Mesodermal cell (in vitro differentiated cells): ENCODE results near the gene LDLRAP1.
A peak's percentile ranks its signal among the peaks of the same experiment; 100 is the strongest.

Source experiments
- H3K27ac ChIP-seq: 2 replicates; pipeline ENCODE4 v1.7.0; 2013; ENCODE audit warnings: mild to moderate bottlenecking, low read depth, low read length, moderate library complexity; ENCODE audit not compliant: severe bottlenecking
- H3K36me3 ChIP-seq: 2 replicates; pipeline ENCODE4 v1.7.1; 2013; ENCODE audit warnings: mild to moderate bottlenecking, low read length, moderate library complexity; ENCODE audit not compliant: control insufficient read depth, insufficient read depth
- H3K4me1 ChIP-seq: one replicate; pipeline ENCODE4 v1.7.1; 2013; ENCODE audit warnings: mild to moderate bottlenecking, low read length; ENCODE audit not compliant: insufficient read depth, control insufficient read depth, poor library complexity, severe bottlenecking
- H3K4me3 ChIP-seq: 2 replicates; pipeline ENCODE4 v1.7.0; 2013; ENCODE audit warnings: low read length, control low read depth, mild to moderate bottlenecking; ENCODE audit not compliant: insufficient read depth, poor library complexity, severe bottlenecking; ENCODE audit errors: extremely low read depth
- H3K9me3 ChIP-seq: 2 replicates; pipeline ENCODE4 v1.7.1; 2013; ENCODE audit warnings: mild to moderate bottlenecking, low read length, moderate library complexity; ENCODE audit not compliant: control insufficient read depth
- WGBS, 2 experiments: methylation state at CpG; one replicate each; pipeline ENCODE4 v1.1.5; 2013; ENCODE audit warnings: missing lambda C conversion rate in 2 of 2; ENCODE audit not compliant: insufficient coverage in 2 of 2; 5-methylcytosine and 5-hydroxymethylcytosine counted together

LDLRAP1 gene

DNA sequence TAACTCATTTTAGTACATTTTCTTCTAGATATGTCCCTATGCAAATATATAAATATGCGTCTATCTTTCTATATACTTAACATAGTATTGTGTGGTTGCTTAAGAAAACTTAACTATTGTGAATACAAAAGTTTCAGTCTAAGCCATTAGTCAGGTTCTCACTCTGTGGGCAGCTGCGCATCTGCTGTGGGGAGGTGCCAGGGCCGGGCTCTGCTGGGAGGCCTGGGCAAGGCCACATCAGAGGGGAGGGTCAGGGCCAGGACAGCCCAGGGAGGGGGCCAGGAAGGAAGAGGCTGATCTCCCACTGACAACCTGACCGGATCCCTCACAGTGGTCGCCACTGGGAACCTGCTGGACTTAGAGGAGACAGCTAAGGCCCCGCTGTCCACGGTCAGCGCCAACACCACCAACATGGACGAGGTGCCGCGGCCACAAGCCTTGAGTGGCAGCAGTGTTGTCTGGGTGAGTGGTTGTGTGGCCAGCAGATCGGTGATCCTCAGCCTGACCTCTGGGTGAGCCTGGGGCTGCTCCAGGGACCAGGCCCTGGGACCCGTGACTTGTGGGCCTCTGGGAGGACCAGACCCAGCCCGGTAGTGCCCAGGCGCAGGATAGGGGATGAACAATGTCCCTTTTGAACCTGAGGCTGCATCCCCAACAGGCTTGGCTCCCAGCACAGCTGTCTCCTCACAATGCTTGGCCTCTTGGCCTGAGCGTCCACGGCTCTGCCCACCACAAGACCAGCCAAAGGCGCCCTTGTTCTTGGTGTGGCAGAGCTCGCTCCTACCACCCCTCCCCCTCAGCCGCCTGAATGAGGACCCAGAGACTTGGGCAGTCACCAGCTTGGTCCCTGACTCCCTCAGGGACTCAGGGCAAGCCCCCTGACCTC, 20.2 kb downstream of the LDLRAP1 start:
- Histone ChIP-seq H3K4me1 (peaks cover 52% of the 10 kb centered on the region), H3K36me3 (peaks cover 10% of the 10 kb centered on the region), H3K9me3 (no peaks in the 10 kb centered on the region), H3K4me3 (no peak overlapping the region), H3K27ac (no peak overlapping the region)
- WGBS, 2 experiments = 92 to 95% methylated on average over 10 to 19 of the region's 20 CpGs

DNA sequence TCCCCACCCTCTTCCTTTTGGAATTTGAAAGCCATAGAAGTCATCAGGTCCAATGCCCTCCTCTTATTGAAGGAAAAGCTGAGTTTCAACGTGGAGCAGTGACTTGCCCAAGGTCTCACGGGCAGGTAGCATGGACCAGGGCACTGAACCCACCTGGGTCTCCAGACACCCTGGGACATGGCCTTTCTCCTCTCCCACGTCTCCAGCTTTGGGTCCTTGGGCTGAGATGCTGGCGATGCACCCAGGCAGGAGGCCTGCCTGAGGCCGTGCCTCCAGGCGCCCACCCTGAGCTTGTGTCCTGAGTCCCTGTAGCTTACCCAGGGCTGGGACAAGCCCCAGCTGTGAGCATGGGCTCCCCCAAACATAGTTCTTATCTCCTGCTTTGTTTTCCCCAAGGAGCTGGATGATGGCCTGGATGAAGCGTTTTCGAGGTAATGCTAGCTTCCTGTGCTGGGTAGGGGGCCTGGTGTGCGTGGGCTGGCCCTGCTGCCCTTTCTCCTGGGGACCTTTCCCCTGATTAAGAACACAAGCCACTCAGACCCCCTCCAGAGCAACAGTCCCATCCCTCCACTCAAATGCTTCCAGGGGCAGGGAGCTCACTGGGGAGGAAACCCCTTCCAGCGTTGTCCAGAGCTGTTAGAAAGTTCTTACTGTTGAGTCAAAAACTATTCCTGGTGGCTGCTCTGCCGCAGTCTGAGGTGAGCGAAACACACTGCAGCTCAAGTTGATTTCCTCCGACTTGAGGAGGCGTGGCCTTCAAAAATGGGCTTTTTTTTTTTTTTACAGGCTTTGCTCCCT, 21.6 kb downstream of the LDLRAP1 start:
- H3K4me1 ChIP-seq = peaks cover 56% of the 10 kb centered on the region
- no peak overlapping the region for H3K4me3 ChIP-seq
- no peaks in the 10 kb centered on the region for H3K9me3 ChIP-seq
- H3K27ac ChIP-seq = peak overlapping the region; percentile 36
- H3K36me3 ChIP-seq = peaks cover 10% of the 10 kb centered on the region
- WGBS, 2 experiments = 77 to 83% methylated on average over 9 to 13 of the region's 14 CpGs

DNA sequence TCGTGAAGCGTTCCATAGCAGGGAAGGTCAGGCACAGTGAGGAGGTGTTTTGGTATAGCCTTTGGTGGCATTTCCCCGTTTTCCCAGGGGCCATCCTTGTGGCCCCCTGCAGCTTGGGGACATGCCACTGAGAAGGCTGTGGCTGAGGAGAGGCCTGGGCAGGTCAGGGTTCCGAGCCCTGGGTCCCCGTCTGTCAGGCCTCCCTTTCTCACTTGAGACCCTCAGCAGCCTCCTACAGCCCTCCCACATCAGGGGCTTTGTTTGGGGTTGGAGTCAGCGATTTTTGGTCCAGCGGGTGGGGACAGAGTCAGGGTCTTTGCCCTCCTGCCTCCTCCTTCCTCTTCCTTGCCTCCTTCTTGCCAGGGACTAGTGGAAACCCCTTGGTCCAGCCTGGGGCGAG, 22.2 kb downstream of the LDLRAP1 start:
- Histone ChIP-seq H3K4me3 (no peak overlapping the region), H3K4me1 (peaks cover 56% of the 10 kb centered on the region), H3K27ac (no peak overlapping the region), H3K36me3 (peaks cover 10% of the 10 kb centered on the region), H3K9me3 (no peaks in the 10 kb centered on the region)
- 78 to 80% methylated on average over 4 to 5 of the region's 8 CpGs for WGBS, 2 experiments

DNA sequence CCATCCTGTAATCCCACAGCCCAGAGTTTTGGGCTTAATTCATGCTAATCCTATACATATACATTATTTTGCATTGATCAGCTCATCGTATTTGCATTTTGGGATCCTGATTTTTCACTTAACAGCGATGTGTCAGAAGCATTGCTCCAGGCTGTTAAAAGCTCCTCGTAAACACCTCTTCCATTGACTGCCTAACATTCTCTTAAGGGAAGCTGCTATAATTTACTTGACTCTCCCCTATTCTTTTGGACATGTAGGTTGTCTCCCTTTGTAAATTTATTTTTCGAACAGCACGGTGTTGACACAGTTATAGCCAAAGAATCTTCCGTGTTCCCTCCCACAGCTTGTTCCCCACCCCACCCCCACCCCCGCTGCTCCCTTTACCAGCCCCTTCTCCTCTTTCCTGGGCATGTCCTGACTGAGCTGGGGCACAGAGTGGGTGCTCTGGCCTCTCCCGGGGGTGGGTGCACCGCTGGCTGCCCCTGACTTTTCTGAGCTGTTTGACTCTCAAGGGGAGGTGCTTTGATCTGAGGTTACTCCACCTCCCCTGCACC, 22.8 kb downstream of the LDLRAP1 start:
- Histone ChIP-seq H3K36me3 (peaks cover 10% of the 10 kb centered on the region), H3K9me3 (no peaks in the 10 kb centered on the region), H3K27ac (no peak overlapping the region), H3K4me1 (peaks cover 56% of the 10 kb centered on the region), H3K4me3 (no peak overlapping the region)
- 78 to 79% methylated on average over 5 to 8 of the region's 9 CpGs for WGBS, 2 experiments

DNA sequence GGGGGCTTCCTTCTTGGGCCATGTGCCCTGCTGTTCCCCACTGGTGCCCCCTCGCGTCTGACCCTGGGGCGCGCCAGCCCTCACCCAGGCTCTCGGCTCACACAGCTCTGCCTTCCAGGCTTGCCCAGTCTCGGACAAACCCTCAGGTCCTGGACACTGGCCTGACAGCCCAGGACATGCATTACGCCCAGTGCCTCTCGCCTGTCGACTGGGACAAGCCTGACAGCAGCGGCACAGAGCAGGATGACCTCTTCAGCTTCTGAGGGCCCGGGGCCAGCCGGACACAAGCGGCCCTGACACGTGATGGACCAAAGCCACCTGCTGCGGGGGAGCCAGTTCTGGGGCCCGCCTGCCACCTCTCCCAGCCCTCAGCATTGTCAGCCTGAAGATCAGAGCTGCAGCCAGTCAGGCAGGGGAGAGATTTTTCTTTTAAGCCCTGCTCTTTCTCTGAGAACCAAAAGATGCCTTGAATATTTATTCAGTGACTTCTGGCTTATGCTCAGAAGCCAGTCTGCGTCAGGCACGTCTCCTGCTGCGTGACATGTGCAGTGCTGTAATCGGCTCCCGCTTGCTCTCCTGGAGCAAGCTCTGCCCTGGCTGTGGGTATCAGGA, 23.4 kb downstream of the LDLRAP1 start:
- H3K9me3 ChIP-seq = no peaks in the 10 kb centered on the region
- WGBS, 2 experiments = 80 to 84% methylated on average over 21 of the region's 21 CpGs
- H3K4me3 ChIP-seq = no peak overlapping the region
- peaks cover 51% of the 10 kb centered on the region for H3K4me1 ChIP-seq
- H3K36me3 ChIP-seq = peaks cover 10% of the 10 kb centered on the region
- peak overlapping the region; percentile 2 for H3K27ac ChIP-seq

DNA sequence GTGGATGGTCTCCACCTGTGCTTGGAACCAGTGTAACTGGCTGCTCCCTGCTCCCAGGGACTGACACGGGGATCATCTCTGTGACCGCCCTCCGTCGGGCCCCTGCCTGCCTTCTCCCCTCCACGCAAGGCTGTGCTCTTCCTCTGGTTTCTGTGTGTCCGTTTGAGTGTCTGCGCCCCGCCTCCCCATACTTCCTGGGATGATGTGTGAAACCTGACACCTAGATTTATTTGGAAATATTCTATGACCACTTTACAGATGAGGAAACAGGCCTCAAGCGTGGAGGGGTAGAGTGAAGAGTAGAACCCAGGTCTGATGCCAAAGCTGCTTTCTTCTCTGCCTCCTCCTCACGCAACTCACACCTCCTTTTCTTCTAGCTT, 24.3 kb downstream of the LDLRAP1 start:
- 80 to 89% methylated on average over 6 of the region's 10 CpGs for WGBS, 2 experiments
- peaks cover 10% of the 10 kb centered on the region for H3K36me3 ChIP-seq
- H3K4me3 ChIP-seq = no peak overlapping the region
- H3K9me3 ChIP-seq = no peaks in the 10 kb centered on the region
- peak overlapping the region; percentile 63 for H3K27ac ChIP-seq
- H3K4me1 ChIP-seq = peaks cover 51% of the 10 kb centered on the region

DNA sequence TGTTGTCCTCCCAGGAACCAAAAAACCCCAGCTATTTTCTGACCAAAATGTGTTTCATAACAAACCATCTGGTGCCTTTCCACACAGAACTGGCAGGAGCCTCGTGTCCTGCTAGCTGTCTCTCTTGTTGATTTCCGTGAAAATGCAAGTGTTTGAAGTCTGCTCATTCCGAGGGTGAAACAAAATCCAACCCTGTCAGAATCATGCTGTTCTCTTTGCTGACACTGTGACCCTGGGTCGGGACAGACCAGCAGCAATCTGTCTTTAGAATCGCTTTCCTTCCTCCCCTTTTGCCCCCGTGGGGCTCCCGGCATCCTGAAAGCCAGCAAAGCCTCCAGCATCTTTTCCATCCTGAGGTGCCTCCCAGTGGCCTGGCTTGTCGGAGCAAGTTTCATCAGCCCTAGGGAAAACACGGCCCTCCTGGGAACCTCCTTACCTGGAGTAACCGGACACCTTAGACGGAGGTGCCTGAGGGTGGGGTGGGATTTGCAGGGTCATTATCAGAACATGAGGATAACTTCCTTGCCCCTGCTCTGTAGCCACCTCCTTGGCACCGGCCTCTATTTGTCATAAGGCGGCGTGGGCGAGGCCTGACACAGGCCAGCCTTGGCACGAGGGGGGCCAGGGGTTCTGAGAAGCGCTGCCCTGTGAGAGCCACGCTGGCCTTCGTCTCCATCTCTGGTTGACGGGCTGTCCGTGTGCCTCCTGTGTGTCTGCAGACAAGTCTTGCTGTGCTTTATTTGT, 24.9 kb downstream of the LDLRAP1 start:
- 68 to 71% methylated on average over 21 of the region's 21 CpGs for WGBS, 2 experiments
- Histone ChIP-seq H3K9me3 (no peaks in the 10 kb centered on the region), H3K36me3 (peaks cover 10% of the 10 kb centered on the region), H3K4me3 (no peak overlapping the region), H3K27ac (peak overlapping the region; percentile 63), H3K4me1 (peaks cover 51% of the 10 kb centered on the region)

DNA sequence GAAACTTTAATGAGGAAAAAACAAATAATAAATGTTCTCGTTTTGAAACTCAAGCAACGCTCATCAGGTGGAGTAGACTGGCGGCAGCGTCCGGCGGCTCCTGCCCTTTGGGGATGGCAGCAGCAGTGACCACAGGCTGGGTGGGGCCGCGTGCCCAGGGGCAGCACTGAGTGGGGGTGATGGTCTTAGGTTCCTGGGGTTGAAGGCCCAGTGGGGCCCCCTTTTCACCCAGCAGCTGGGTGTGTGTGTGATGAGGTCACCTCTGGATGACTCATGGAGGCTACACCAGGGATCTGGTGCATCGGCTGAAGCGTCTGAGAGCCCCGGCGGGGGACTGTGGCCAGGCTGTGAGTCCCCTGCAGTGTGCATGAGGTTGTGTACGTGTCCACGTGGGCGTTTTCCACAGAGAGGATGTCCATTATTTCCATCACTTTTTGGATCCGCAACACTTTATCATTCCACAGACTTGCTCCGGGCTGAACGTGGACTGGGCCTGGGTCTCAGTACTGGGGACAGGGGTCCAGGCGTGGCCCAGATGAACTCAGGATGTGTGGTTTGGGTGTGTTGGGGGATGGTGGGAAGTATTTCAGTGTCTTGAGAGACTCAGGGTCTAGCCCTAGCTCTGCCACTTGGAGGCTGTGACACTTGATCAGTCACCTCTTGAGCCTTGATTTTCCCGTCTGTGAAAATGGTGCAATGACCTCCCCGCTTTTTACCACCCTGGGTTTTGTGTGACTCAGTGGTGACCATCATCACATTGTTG, 25.6 kb downstream of the LDLRAP1 start:
- WGBS, 2 experiments = 74 to 82% methylated on average over 17 to 19 of the region's 21 CpGs

DNA sequence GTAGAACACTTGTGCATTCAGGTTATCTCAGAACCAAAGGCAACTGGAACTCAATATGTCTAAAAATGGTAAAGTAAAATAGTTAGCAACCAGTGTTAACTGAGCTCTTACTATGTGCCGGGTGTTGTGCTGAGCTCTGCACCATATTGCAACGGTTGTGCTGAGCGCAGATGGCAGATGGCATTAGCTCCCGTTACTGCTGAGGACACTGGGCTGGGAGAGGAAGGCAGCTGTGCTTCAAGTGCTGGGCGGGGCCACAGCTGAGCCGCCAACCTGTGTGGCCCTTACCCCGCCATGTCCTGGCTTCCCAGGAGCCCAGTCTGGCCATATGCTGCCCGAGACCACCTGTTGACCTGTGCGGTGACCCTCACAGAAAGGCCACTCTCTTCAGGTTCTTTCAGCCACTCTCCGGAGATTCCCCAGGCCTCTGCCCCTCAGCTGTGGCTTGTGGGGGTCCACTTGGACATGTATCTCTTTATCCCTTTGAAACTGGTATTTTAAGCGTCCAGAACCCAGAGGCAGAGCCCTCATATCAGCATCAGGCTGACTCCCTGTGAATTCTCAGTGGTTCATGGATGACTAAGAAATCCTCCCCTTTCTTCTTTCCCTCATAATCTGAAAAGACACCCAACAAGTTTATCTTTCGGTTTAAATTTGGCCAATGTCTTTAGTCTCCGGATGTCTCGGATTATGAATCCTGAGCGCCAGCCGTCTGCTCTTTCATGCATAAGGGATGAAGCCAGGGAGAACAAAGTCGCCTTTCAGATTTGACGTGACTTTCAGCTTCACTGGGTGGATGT, 26.4 kb downstream of the LDLRAP1 start:
- Histone ChIP-seq H3K27ac (peak overlapping the region; percentile 69), H3K4me1 (peaks cover 51% of the 10 kb centered on the region), H3K9me3 (no peaks in the 10 kb centered on the region), H3K36me3 (no peaks in the 10 kb centered on the region), H3K4me3 (no peak overlapping the region)
- WGBS, 2 experiments = 95 to 100% methylated on average over 15 to 16 of the region's 18 CpGs

More for the DNA sequence above, 25.6 kb downstream of the LDLRAP1 start:
- Histone ChIP-seq H3K27ac (peak overlapping the region; percentile 69), H3K9me3 (no peaks in the 10 kb centered on the region), H3K36me3 (peaks cover 5% of the 10 kb centered on the region), H3K4me1 (peaks cover 51% of the 10 kb centered on the region), H3K4me3 (no peak overlapping the region)
